IPS-NIHi7 (cell line): ENCODE data around the gene APLP1.
"Not testable (repeated sequence)": the region's sequence is repeated elsewhere in the genome, so short reads cannot be mapped to it uniquely, and the experiment has no call there.

Experiments used
- DNase-seq: peaks from one replicate; pipeline ENCODE4 v3.0.0; 2012; ENCODE audit warnings: mixed read lengths; ENCODE audit errors: extremely low spot score

APLP1 gene

GRCh38 chr19:35882114-35882832, 13.9 kb downstream of the APLP1 start:
- peak; percentile 57 for DNase-seq

GRCh38 chr19:35883882-35884281, 15.5 kb downstream of the APLP1 start:
- no peak for DNase-seq

- no peak for DNase-seq
These were observed 16.9 kb downstream of the APLP1 start for GRCh38 chr19:35885225-35885738.

GRCh38 chr19:35885904-35886303, 17.5 kb downstream of the APLP1 start:
- DNase-seq: no peak

GRCh38 chr19:35887197-35887596, 18.8 kb downstream of the APLP1 start:
- DNase-seq: no peak

GRCh38 chr19:35888398-35888797, 20.0 kb downstream of the APLP1 start:
- no peak for DNase-seq

- DNase-seq: no peak
These were observed 21.2 kb downstream of the APLP1 start for GRCh38 chr19:35889370-35890112.

GRCh38 chr19:35890113-35890650, 21.8 kb downstream of the APLP1 start:
- no peak for DNase-seq

GRCh38 chr19:35891819-35892218, 23.4 kb downstream of the APLP1 start:
- DNase-seq: not testable (repeated sequence)

GRCh38 chr19:35894342-35894741, 26.0 kb downstream of the APLP1 start:
- no peak for DNase-seq

GRCh38 chr19:35895911-35896642, 27.7 kb downstream of the APLP1 start:
- no peak for DNase-seq

- no peak for DNase-seq
These were observed 28.3 kb downstream of the APLP1 start for GRCh38 chr19:35896643-35897040.

GRCh38 chr19:35897706-35898451, 29.5 kb downstream of the APLP1 start:
- no peak for DNase-seq

GRCh38 chr19:35898499-35898809, 30.1 kb downstream of the APLP1 start:
- no peak for DNase-seq

- peak; percentile 82 for DNase-seq
These were observed 31.3 kb downstream of the APLP1 start for GRCh38 chr19:35899547-35900214.

- no peak for DNase-seq
These were observed 32.8 kb downstream of the APLP1 start for GRCh38 chr19:35901055-35901644.

GRCh38 chr19:35901854-35902661, 33.7 kb downstream of the APLP1 start, which contains the start of gene HCST:
HCST (plus strand) TSS chr19:35902529; CDS start chr19:35902594, 65 bp downstream.
- no peak for DNase-seq

GRCh38 chr19:35902870-35903475, 34.6 kb downstream of the APLP1 start:
- DNase-seq: no peak

GRCh38 chr19:35903550-35904179, 35.3 kb downstream of the APLP1 start:
- DNase-seq: peak; percentile 80
